GM21423 (cell line): ENCODE measurements around the gene ADPRHL1.

ENCODE experiments used
- ATAC-seq: cut with Tn5 transposase; IDR thresholded peaks from one replicate; pipeline ENCODE4 v1.9.1; 2021; ENCODE audit warnings: mild to moderate bottlenecking, moderate library complexity; ENCODE audit not compliant: unreplicated experiment

The ADPRHL1 gene

GRCh38 chr13:113417836-113418721, 35.2 kb downstream of the ADPRHL1 start:
- no peak for ATAC-seq

GRCh38 chr13:113417008-113417751, 36.1 kb downstream of the ADPRHL1 start:
- no peak for ATAC-seq

GRCh38 chr13:113415825-113416224, 37.5 kb downstream of the ADPRHL1 start:
- no peak for ATAC-seq

- no peak for ATAC-seq
Measured at GRCh38 chr13:113415032-113415431, 38.3 kb downstream of the ADPRHL1 start.

DNA sequence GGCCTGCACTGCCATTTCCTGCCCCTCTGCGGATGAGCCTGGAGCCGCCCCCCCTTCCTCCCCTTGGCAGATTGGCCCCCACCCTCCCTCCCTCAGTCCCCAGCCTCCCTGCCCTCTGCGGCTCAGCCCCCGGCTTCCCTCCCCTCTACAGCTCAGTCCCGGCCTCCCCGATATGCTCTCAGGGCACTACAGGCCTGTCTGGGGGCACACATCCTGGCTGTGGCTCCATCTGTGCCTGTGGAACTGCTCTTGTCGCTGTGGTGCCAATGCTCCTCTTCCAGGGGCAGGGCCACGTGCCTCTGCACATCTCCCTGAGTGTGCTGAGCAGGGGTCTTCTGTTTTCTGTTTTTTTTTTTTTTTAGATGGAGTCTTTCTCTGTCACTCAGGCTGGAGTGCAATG, 39.0 kb downstream of the ADPRHL1 start:
- no peak for ATAC-seq

- no peak for ATAC-seq
Measured at GRCh38 chr13:113413898-113414282, 39.4 kb downstream of the ADPRHL1 start.

DNA sequence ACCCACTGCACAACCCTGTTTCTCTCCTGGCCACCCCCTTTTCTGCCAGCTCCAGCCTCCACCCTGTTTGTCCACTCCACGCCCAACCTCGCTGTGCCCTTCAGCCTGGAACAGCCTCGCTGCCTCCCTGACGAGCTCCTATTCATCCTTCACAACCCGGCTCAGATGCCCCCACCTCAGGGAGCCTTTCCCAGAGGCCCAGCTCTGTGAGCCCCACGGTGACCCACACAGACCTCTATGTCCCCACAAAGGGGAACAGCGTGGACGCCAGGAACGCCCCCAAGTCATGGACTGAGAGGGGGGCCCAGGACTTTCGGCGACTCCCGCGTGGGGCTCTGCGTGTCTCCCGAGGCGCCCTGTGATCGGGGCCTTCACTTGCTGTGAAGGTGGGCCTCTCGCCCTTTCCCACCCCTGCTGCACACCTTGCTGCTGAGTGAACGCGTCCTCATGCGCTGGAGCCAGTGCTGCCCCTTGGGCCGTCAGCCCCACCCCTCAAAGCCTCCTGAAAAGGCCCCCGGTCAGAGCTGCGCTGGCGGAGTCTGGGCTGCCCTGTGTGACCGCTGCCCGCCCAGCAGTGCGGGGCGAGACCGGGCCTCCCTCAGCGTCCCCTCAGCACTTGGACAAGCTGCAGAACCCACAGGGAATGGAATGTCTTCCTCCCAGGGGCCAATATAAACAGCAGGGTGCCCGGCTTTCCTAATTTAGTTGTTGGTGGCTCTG, 40.0 kb downstream of the ADPRHL1 start:
- ATAC-seq = no peak

GRCh38 chr13:113412440-113412839, 40.8 kb downstream of the ADPRHL1 start:
- no peak for ATAC-seq

DNA sequence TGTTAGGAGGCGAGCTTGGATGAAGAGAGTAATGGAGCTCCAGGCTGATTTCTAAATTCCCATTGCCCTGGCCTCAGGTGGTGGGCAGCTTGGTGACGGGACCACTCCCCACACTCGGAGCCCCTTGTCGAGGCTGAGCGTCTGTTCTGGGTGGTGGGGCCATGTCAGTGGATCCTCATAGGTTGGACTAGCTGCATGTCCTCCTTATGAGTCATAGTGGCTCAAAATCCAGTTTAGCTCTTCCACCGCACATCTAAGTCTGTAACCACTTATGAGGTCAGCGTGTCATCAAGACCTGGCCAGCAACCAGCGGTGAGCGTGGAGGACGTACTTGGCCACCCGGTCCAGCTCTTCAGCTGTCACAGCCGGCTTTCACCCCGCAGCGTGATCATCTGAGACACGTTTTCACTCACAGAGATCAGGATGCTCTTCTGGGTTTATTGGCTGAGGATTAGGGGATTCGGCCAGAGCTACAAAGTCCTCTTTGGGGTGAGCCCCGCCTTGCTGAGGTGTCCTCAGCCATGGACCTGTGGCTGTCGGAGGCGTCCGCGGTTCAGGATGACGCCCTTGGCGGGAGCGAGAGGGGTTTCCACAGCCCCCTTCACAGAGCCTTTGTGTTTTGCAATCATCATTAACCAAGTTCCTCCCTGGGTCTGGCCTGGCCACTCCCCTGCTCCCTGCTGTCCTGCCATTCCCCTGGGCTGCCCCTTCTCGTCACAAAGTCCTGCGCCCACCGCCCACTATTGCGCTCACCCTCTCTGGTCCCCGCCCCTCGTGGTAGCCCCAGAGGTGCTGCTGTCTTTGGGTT, 41.9 kb downstream of the ADPRHL1 start:
- no peak for ATAC-seq

- ATAC-seq = no peak
Measured at GRCh38 chr13:113410472-113411201, 42.7 kb downstream of the ADPRHL1 start.

- no peak for ATAC-seq
Measured at GRCh38 chr13:113408562-113408961, 44.7 kb downstream of the ADPRHL1 start.

- ATAC-seq = no peak
Measured at GRCh38 chr13:113407531-113408393, 45.5 kb downstream of the ADPRHL1 start.

DNA sequence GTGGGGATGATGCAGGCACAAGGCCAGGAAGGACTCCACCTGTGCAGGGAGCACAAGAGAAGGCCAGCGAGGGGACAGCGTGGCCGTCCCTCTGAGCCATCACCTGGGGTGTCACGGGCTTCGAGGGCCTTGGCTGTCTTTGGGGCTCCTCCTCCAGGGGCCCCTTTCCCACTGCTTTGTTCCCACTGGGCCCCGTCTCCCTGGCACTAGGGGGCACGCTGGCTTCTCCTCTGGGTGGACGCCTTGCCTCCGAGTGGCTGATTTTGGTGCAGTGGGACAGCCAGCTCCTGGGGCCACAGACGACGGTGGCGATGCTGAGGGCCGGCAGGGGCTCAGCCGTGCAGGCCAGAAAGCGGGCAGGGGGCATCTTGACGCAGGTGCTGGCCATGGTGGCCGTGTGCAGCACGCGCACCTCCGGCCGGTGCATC, 46.2 kb downstream of the ADPRHL1 start:
- ATAC-seq = no peak

GRCh38 chr13:113406321-113407102, 46.8 kb downstream of the ADPRHL1 start:
- ATAC-seq = no peak

DNA sequence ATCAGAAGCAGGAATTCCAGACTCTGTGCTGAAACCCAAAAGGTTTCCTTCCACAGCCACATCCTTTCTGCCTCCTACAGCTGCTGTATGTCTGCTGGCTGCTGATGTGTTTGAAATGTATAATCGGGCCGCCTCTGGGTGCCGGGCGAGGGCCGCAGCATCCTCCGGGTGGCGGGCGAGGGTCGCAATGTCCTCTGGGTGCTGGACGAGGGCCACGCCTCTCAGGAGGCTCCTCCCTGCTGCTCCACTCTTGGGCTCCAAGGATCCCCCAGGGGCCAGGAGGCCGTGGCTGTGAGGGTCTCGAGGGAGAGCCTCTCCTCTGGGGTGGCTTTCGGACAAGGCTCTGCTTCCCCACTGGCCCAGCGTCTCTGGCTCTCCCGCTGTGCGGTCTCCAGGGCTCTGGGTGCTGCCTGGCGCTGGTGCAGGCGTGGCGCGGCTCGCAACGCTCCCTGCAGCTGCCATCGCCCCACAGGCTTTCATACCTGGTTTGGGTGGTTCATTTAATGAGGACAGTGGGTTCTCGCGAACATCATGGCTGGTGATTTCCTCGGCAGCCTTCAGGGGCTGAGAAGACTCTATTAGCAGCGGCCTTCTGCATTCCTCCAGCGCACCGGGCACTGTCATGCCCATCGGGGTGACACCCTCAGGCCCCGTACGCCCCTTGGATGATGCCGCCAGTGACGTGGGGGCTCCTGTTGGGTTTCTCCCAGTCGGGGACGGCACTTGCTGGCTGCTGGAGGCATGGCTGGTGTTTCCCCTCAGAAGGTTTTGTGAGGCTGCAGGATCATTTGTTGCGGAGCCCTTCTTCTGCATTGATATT, 47.6 kb downstream of the ADPRHL1 start:
- no peak for ATAC-seq

DNA sequence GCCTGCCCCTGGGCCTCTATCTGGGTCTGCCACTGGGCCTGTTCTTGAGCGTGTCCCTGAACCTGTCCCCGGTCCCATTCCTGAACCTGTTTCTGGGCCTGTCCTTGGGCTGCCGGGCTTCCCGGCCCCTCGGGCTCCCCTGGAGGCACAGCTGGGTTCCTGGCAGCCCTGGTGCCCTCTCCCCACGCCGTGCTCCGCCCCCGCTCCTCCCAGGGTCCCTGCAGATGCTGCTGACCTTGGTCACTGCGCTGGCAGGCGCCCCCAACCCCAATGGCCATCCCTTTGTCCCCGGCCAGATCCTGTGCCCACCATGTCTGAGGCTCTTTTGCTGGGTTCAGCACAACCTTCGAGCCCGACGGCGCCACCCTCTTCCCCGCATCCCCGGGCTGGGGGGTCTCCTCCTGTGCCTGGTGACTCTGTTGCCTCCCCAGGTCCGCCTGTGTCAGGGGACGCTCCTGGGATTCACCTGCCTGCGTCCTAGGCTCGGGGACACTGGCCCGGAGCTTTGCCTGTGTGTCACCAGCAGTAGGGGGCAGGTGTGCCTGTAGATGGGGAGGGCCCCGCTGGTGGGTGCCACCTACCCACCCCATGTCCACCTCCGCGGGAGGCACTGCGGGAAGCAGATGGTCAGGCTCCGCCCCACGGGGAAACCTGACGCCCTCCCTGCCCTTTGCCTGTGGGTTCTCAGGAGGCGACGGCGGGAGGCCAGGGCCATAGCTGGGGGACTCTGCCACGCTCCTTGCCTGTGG, 48.4 kb downstream of the ADPRHL1 start:
- ATAC-seq = no peak

GRCh38 chr13:113404366-113404722, 48.9 kb downstream of the ADPRHL1 start:
- no peak for ATAC-seq
